GM20000 (cell line): ENCODE data around the gene RGL3.
A peak's percentile ranks its signal among the peaks of the same experiment; 100 is the strongest.

Source experiments
- DNase-seq: peaks from one replicate; pipeline ENCODE4 v3.0.0; 2012; ENCODE audit warnings: low spot score
- TF ChIP-seq, protein P1 (sequence below): IDR thresholded peaks from 2 replicates; pipeline ENCODE4 v1.5.1; 2012; ENCODE audit warnings: mild to moderate bottlenecking, control low read depth; ENCODE audit errors: extremely low read depth, missing control alignments

Gene RGL3

DNA sequence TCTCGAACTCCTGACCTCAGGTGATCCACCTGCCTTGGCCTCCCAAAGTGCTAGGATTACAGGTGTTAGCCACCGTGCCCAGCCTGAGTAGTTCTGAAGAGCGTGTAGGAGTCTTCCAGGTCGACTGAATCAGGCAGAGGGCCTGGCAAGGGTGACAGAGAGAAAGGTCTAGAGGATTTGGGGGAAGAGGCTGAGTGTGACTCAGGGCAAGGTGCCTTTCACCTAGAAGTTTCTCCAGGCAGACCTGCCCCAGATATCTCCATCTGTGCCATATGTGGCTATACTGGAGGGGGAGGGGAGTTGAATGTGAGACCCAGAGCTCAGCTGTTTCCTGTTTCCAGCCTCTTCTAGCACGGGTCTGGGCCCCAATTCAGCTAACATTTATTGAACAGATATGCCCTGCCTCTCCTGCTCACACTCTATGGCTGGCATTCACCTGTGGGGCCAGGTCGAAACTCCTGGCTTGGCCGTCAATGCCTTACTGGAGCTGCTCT is 71.5 kb downstream of the RGL3 start:
- no peak for DNase-seq
- TF ChIP-seq, protein P1, sequence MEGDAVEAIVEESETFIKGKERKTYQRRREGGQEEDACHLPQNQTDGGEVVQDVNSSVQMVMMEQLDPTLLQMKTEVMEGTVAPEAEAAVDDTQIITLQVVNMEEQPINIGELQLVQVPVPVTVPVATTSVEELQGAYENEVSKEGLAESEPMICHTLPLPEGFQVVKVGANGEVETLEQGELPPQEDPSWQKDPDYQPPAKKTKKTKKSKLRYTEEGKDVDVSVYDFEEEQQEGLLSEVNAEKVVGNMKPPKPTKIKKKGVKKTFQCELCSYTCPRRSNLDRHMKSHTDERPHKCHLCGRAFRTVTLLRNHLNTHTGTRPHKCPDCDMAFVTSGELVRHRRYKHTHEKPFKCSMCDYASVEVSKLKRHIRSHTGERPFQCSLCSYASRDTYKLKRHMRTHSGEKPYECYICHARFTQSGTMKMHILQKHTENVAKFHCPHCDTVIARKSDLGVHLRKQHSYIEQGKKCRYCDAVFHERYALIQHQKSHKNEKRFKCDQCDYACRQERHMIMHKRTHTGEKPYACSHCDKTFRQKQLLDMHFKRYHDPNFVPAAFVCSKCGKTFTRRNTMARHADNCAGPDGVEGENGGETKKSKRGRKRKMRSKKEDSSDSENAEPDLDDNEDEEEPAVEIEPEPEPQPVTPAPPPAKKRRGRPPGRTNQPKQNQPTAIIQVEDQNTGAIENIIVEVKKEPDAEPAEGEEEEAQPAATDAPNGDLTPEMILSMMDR, result no peak

DNA sequence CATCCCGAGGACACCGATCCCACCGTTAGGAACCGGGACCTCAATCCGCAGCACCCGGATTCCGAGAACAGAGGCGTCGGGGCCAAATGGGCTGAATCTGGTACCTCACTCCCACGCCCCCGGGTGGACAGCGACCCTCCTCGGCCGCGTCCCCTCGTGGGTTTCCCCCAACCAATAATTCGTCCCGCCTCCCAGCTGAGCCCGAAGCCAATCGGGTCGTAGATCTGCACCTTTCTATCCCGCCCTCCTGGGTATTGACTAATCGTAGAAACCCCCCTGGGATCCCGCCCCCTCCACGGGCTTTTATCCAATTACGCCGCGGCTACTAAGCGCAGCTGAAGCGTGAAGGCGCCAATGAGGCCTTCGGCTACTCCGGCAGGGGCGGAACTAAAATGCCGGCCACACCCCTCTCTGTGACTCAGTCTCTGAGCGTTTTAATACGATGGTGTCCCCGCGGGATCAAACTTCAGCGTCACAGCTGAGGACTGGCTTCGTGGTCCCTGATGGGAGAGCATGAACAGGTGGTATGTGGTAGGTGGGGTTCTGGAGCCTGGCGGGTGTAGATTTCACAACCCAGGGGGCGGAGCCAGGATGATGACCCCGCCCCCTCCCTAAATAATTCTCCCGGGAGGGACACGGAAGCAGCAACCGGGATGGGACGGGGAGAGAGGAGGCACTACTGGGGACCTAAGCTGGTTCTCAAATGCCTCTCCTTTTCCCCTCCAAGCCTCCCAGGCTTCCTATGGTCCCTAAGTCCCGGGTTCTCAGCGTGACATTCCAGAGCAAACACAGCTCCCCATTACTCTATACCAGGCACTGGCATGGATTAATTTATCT is 72.8 kb downstream of the RGL3 start, which contains the start of the genes CCDC159 and TMEM205:
TSS of gene CCDC159 (plus strand) at position 416 of the 837 bp plus-strand sequence. CDS start at position 504, 88 bp downstream.
TSS of gene TMEM205 (minus strand) at position 165 of the 837 bp plus-strand sequence. CDS start 649 bp downstream, outside the sequence.
- TF ChIP-seq, protein P1, result no peak
- DNase-seq, result peak; percentile 96

DNA sequence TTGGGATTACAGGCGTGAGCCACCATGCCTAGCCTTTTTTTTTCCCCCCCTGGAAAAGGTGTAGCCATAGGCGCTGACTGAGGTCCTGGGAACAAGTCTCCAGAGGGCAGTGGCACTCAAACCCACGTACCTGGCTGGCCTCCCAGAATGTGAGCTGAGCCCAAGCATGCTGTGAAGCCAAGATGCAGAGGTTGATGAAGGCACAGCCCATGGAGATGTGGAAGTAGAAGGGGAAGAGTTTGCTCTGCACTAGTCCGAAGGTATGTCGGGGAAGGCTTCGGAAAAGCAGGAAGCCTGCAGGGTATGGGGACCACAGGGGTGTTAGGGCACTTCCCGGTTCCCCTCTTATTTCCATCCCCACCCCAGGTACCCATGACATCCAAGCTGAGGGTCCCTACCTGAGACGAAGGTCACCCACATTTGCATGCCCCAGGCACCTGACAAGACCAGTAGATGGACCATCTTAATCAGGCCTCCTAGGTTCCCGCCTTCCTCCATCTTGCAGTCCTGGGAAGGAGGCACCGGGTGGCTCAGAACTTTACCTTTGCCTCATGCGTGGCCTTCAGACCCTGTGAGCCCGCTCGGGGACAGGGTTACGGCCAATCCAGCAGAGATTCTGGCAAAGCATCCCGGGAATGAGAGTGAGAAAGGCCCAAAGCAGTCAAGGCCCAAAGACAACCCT is 73.9 kb downstream of the RGL3 start:
- DNase-seq, result peak; percentile 8
- TF ChIP-seq, protein P1, result no peak
